H9 (cell line): Measurements from ENCODE around the gene DHRS7B. TPM values are rescaled to one million over a fixed set of nuclear protein-coding genes. Genes with fewer than 3 reads are reported as not detected.

Experiments
- DNase-seq: peaks from one replicate; pipeline ENCODE4 v3.0.0-alpha.2; 2017
- H2AFZ ChIP-seq: one replicate; pipeline ENCODE4 v1.6.1; 2013; ENCODE audit warnings: mild to moderate bottlenecking, low read length, control low read depth, moderate library complexity
- H2AK5ac ChIP-seq: 2 replicates; pipeline ENCODE4 v1.6.1; 2013; ENCODE audit warnings: low read length, control low read depth, mixed read lengths; ENCODE audit not compliant: insufficient read length
- H2BK120ac ChIP-seq: one replicate; pipeline ENCODE4 v1.6.1; 2013; ENCODE audit warnings: low read depth, mild to moderate bottlenecking, low read length, control low read depth, inconsistent platforms; ENCODE audit not compliant: poor library complexity, severe bottlenecking
- H2BK12ac ChIP-seq: 2 replicates; pipeline ENCODE4 v1.6.1; 2013; ENCODE audit warnings: low read length, control low read depth, mixed read lengths, low read depth; ENCODE audit not compliant: insufficient read length
- H2BK15ac ChIP-seq: 2 replicates; pipeline ENCODE4 v1.6.1; 2013; ENCODE audit warnings: low read depth, low read length, control low read depth
- H2BK20ac ChIP-seq: one replicate; pipeline ENCODE4 v1.6.1; 2013; ENCODE audit warnings: low read depth, mild to moderate bottlenecking, low read length, control low read depth, inconsistent platforms; ENCODE audit not compliant: poor library complexity, severe bottlenecking
- H2BK5ac ChIP-seq: 2 replicates; pipeline ENCODE4 v1.6.1; 2013; ENCODE audit warnings: low read length, control low read depth, mixed read lengths; ENCODE audit not compliant: insufficient read length
- H3K14ac ChIP-seq: 2 replicates; pipeline ENCODE4 v1.6.1; 2013; ENCODE audit warnings: low read length, control low read depth; ENCODE audit not compliant: insufficient read depth
- H3K18ac ChIP-seq: 2 replicates; pipeline ENCODE4 v1.6.1; 2013; ENCODE audit warnings: low read depth, mild to moderate bottlenecking, mixed read lengths, low read length, control low read depth; ENCODE audit not compliant: insufficient read length
- H3K23ac ChIP-seq: 2 replicates; pipeline ENCODE4 v1.6.1; 2013; ENCODE audit warnings: low read length, control low read depth, mixed read lengths, low read depth; ENCODE audit not compliant: insufficient read length
- H3K23me2 ChIP-seq: 2 replicates; pipeline ENCODE4 v1.6.1; 2013; ENCODE audit warnings: low read depth, mild to moderate bottlenecking, mixed read lengths, low read length, control low read depth; ENCODE audit not compliant: insufficient read length, poor library complexity, severe bottlenecking
- H3K27ac ChIP-seq: 2 replicates; pipeline ENCODE4 v1.5.1; 2013; ENCODE audit warnings: low read length, control low read depth, mixed read lengths, low read depth; ENCODE audit not compliant: insufficient read length
- H3K27me3 ChIP-seq: 2 replicates; pipeline ENCODE4 v1.6.1; 2013; ENCODE audit warnings: low read length, control low read depth, inconsistent platforms; ENCODE audit not compliant: insufficient read depth
- H3K4ac ChIP-seq: 2 replicates; pipeline ENCODE4 v1.6.1; 2013; ENCODE audit warnings: low read depth, mild to moderate bottlenecking, control low read depth, inconsistent platforms, low read length, moderate library complexity
- H3K4me1 ChIP-seq: 2 replicates; pipeline ENCODE4 v1.6.1; 2013; ENCODE audit warnings: low read length, control low read depth, inconsistent platforms; ENCODE audit not compliant: insufficient read depth
- H3K4me2 ChIP-seq: 2 replicates; pipeline ENCODE4 v1.6.1; 2013; ENCODE audit warnings: low read length, control low read depth, mixed read lengths; ENCODE audit not compliant: insufficient read length, insufficient read depth
- H3K56ac ChIP-seq: 2 replicates; pipeline ENCODE4 v1.6.1; 2013; ENCODE audit warnings: low read depth, mild to moderate bottlenecking, mixed read lengths, low read length, control low read depth; ENCODE audit not compliant: insufficient read length
- H3K79me1 ChIP-seq: 2 replicates; pipeline ENCODE4 v1.6.1; 2013; ENCODE audit warnings: low read depth, mild to moderate bottlenecking, moderate library complexity, low read length, control low read depth, inconsistent platforms; ENCODE audit not compliant: insufficient read depth, poor library complexity, severe bottlenecking
- H3K79me2 ChIP-seq: 2 replicates; pipeline ENCODE4 v1.6.1; 2013; ENCODE audit warnings: low read length, control low read depth, inconsistent platforms; ENCODE audit not compliant: insufficient read depth
- H3K9ac ChIP-seq: 2 replicates; pipeline ENCODE4 v1.6.1; 2013; ENCODE audit warnings: low read length, control low read depth, mixed read lengths; ENCODE audit not compliant: insufficient read length; ENCODE audit errors: extremely low read depth
- H3K9me3 ChIP-seq: one replicate; pipeline ENCODE4 v1.6.1; 2013; ENCODE audit warnings: low read depth, low read length, inconsistent platforms; ENCODE audit not compliant: control insufficient read depth
- H3T11ph ChIP-seq: one replicate; pipeline ENCODE4 v1.6.1; 2013; ENCODE audit warnings: mild to moderate bottlenecking, low read length, control low read depth, inconsistent platforms
- H4K20me1 ChIP-seq: one replicate; pipeline ENCODE4 v1.6.1; 2013; ENCODE audit not compliant: control insufficient read depth, insufficient read length, insufficient read depth
- H4K5ac ChIP-seq: 2 replicates; pipeline ENCODE4 v1.6.1; 2013; ENCODE audit warnings: low read depth, mild to moderate bottlenecking, mixed read lengths, low read length, control low read depth; ENCODE audit not compliant: insufficient read length
- H4K8ac ChIP-seq: replicated peaks from 2 replicates; pipeline ENCODE4 v1.6.1; 2013; ENCODE audit warnings: low read length, control low read depth, mixed read lengths, low read depth; ENCODE audit not compliant: insufficient read length
- H4K91ac ChIP-seq: 2 replicates; pipeline ENCODE4 v1.6.1; 2013; ENCODE audit warnings: low read depth, mild to moderate bottlenecking, moderate library complexity, mixed read lengths, low read length, control low read depth; ENCODE audit not compliant: insufficient read length
- H3K27ac Mint-ChIP-seq, 3 experiments: 2 replicates in 2 of 3; 3 replicates in 1 of 3; pipeline ENCODE4 v1.8.0; 2020 to 2021; ENCODE audit warnings: mixed read lengths in 3 of 3, mild to moderate bottlenecking in 1 of 3, moderate library complexity in 1 of 3
- H3K27me3 Mint-ChIP-seq: 2 replicates; pipeline ENCODE4 v1.8.0; 2021; ENCODE audit warnings: low read depth, mild to moderate bottlenecking, moderate library complexity, mixed read lengths
- H3K36me3 Mint-ChIP-seq, 3 experiments: 2 replicates in 2 of 3; 3 replicates in 1 of 3; pipeline ENCODE4 v1.8.0; 2020 to 2021; ENCODE audit warnings: low read depth in 3 of 3, mixed read lengths in 3 of 3; ENCODE audit not compliant: insufficient read depth in 1 of 3
- H3K4me1 Mint-ChIP-seq, 2 experiments: 2 replicates each; pipeline ENCODE4 v1.8.0; 2020; ENCODE audit warnings: mixed read lengths in 2 of 2
- H3K4me3 Mint-ChIP-seq, 2 experiments: 2 replicates in 1 of 2; 3 replicates in 1 of 2; pipeline ENCODE4 v1.8.0; 2020 to 2021; ENCODE audit warnings: mild to moderate bottlenecking in 2 of 2, mixed read lengths in 2 of 2, moderate library complexity in 1 of 2
- H3K9me3 Mint-ChIP-seq, 2 experiments: 2 replicates in 1 of 2; 3 replicates in 1 of 2; pipeline ENCODE4 v1.8.0; 2020; ENCODE audit warnings: mild to moderate bottlenecking in 2 of 2, mixed read lengths in 2 of 2, moderate library complexity in 1 of 2
- WGBS: extraction: QIAGEN DNeasy Blood & Tissue Kit; methylation state at CpG from one replicate; pipeline ENCODE4 v1.1.7; 2013; ENCODE audit warnings: missing lambda C conversion rate, low lambda C conversion rate, mixed read lengths; ENCODE audit not compliant: insufficient read length; ENCODE audit errors: extremely low coverage; 5-methylcytosine and 5-hydroxymethylcytosine counted together
- total RNA-seq: library from RNA; stranded (reverse); gene quantifications from 2 replicates; pipeline ENCODE4 v1.2.1, GENCODE V29; 2021
- TF ChIP-seq, protein P1 (sequence below): fragments of 200-600 bp; sonication (generic); conservative IDR thresholded peaks from 3 replicates; pipeline ENCODE4 v1.8.0; 2021; ENCODE audit warnings: antibody characterized with exemption, mild to moderate bottlenecking

The DHRS7B gene
- total RNA-seq, 1 experiment from 2014 or later = 20.3 TPM

DNA sequence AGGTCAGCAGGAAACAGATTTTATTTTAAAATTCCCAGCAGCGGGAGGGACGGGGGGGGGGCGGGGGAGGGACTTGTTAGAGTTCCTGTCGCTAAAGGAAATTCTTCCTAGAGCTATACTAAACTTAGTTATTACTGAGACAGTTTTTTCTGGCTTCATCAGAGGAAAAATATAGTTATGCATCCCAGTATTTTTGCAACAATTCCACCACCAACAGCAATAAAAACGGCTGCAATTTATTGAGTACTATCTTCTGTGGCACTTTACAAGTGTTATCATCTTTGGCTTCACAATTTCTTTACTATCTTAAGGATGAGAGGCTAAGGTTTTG, 6.9 kb upstream of the DHRS7B start:
- TF ChIP-seq, protein P1, sequence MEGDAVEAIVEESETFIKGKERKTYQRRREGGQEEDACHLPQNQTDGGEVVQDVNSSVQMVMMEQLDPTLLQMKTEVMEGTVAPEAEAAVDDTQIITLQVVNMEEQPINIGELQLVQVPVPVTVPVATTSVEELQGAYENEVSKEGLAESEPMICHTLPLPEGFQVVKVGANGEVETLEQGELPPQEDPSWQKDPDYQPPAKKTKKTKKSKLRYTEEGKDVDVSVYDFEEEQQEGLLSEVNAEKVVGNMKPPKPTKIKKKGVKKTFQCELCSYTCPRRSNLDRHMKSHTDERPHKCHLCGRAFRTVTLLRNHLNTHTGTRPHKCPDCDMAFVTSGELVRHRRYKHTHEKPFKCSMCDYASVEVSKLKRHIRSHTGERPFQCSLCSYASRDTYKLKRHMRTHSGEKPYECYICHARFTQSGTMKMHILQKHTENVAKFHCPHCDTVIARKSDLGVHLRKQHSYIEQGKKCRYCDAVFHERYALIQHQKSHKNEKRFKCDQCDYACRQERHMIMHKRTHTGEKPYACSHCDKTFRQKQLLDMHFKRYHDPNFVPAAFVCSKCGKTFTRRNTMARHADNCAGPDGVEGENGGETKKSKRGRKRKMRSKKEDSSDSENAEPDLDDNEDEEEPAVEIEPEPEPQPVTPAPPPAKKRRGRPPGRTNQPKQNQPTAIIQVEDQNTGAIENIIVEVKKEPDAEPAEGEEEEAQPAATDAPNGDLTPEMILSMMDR = no peak; the same call in 2 of the 3 replicates
- Histone ChIP-seq H3K4me2 (no peak overlapping the region), H2AK5ac (no peak overlapping the region), H4K91ac (no peak overlapping the region), H3K79me1 (no peaks in the 10 kb centered on the region), H3K23ac (no peak overlapping the region), H3K14ac (no peak overlapping the region), H3K18ac (no peak overlapping the region), H2BK120ac (no peak overlapping the region), H2BK12ac (no peak overlapping the region), H2BK15ac (no peak overlapping the region), H3K27ac (no peak overlapping the region), H3K9me3 (no peaks in the 10 kb centered on the region), H3K56ac (no peak overlapping the region), H3K4me1 (peaks cover 3% of the 10 kb centered on the region; the same call in 1 of the 2 replicates), H3K9ac (no peak overlapping the region), H3T11ph (no peak overlapping the region), H4K8ac (no peak overlapping the region), H2BK20ac (no peak overlapping the region), H2BK5ac (no peak overlapping the region), H4K5ac (no peak overlapping the region), H2AFZ (no peak overlapping the region), H3K79me2 (no peaks in the 10 kb centered on the region), H3K27me3 (no peaks in the 10 kb centered on the region), H3K4ac (no peak overlapping the region), H4K20me1 (no peaks in the 10 kb centered on the region), H3K23me2 (no peaks in the 10 kb centered on the region)
- Mint-ChIP-seq H3K9me3 (no peaks in the 10 kb centered on the region), H3K4me1 (peaks cover 17 to 18% of the 10 kb centered on the region in 2 experiments), H3K27me3 (no peaks in the 10 kb centered on the region; the same call in 1 of the 2 replicates), H3K4me3 (no peak overlapping the region), H3K36me3 (no peaks in the 10 kb centered on the region), H3K27ac (no peak overlapping the region)
- no peak for DNase-seq
- WGBS = no CpG with 5 or more reads among the region's 5 CpGs
